PC-3 (cell line): ENCODE data around the gene TOGARAM2.

Experiments
- CTCF ChIP-seq: fragments of 300-600 bp; sonication (generic); conservative IDR thresholded peaks from 2 replicates; pipeline ENCODE4 v1.5.1; 2017; ENCODE audit warnings: antibody characterized with exemption, low read depth, mild to moderate bottlenecking, low read length
- EZH2 ChIP-seq: fragments of 300-600 bp; sonication (generic); IDR thresholded peaks from one replicate; pipeline ENCODE4 v1.6.1; 2017; ENCODE audit warnings: antibody characterized with exemption, mild to moderate bottlenecking, low read length; ENCODE audit not compliant: unreplicated experiment
- EZH2phosphoT487 ChIP-seq: fragments of 300-600 bp; sonication (generic); IDR thresholded peaks from 2 replicates; pipeline ENCODE4 v1.6.1; 2018; ENCODE audit warnings: mild to moderate bottlenecking, antibody characterized with exemption, low read length, borderline replicate concordance

DNA sequence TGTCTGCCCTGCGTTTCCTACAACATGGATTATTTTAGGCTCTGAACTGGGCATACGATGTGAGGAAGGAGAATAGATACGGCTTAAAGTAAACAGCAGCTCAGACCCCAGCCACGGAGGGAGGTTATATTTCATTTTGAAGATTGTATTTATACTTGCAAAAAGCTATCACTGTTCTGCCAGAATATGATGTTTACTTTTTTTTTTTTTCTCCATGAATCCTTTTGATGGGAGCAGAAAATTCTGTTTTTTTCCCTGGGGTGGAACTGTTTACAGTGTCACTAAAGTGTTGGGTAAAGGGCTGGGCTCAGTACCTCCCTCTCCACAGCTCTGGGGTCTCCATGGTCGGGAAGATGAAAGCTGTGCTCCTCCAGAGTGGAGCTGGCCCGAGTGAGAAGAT, 80.1 kb downstream of the TOGARAM2 start:
- TF ChIP-seq EZH2 (no peak), CTCF (no peak), EZH2phosphoT487 (no peak)
